ENCODE results near the gene PDE8B. TPM values are rescaled to one million over a fixed set of nuclear protein-coding genes. Genes with fewer than 3 reads are reported as not detected.

PDE8B gene
- total RNA-seq, 1 experiment from 2014 or later: 0.07 TPM

DNA sequence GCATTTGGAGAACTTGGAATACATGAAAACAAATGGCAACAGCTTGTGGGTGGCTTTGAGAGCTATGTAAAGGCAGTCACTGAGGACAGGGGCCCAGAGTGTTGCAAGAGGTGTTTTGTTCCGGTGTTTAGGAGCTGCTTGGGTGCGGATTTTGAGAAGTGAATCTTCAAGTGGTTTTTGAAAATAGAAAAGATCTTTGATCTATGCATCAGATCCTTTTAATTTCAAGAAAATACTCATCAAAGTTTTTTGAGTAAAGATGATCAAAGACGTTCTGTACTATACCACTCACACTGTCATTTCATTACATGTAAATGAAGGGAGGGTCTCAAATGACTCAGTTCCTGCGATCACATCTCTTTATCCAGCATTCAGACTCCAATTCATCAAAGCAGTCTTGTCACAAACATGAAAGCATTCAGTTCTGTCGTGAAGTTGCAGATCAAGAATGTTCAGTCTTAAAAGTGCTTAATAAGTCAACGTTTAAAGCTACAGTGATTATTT is 169.1 kb downstream of the PDE8B start:
- Histone ChIP-seq H2BK5ac (ENCODE audit: insufficient read length, low read length) (no peak overlapping the region), H3K4me1 (ENCODE audit: insufficient read depth, low read length) (no peaks in the 10 kb centered on the region; the same call in 1 of the 2 replicates), H2AFZ (ENCODE audit: low read length) (no peak overlapping the region), H2BK15ac (ENCODE audit: low read depth, low read length) (no peak overlapping the region), H4K8ac (replicated peaks; ENCODE audit: insufficient read length, low read depth, low read length) (no peak overlapping the region), H3K23me2 (ENCODE audit: insufficient read length, low read depth, low read length, poor library complexity, severe bottlenecking) (no peaks in the 10 kb centered on the region), H2BK12ac (ENCODE audit: insufficient read length, low read depth, low read length) (no peak overlapping the region), H3K79me2 (ENCODE audit: insufficient read depth, low read length) (no peaks in the 10 kb centered on the region), H3K27me3 (ENCODE audit: insufficient read depth, low read length) (no peaks in the 10 kb centered on the region), H2BK120ac (ENCODE audit: low read depth, low read length, poor library complexity, severe bottlenecking) (no peak overlapping the region), H4K91ac (ENCODE audit: insufficient read length, low read depth, low read length) (no peak overlapping the region), H3K9me3 (ENCODE audit: control insufficient read depth, low read depth, low read length) (no peaks in the 10 kb centered on the region), H3K79me1 (ENCODE audit: insufficient read depth, low read depth, low read length, poor library complexity, severe bottlenecking) (no peaks in the 10 kb centered on the region), H3T11ph (ENCODE audit: low read length) (no peak overlapping the region), H3K18ac (ENCODE audit: insufficient read length, low read depth, low read length) (no peak overlapping the region), H3K4ac (ENCODE audit: low read depth, low read length) (no peak overlapping the region), H3K23ac (ENCODE audit: insufficient read length, low read depth, low read length) (no peak overlapping the region), H3K56ac (ENCODE audit: insufficient read length, low read depth, low read length) (no peak overlapping the region), H4K20me1 (ENCODE audit: control insufficient read depth, insufficient read depth, insufficient read length) (no peaks in the 10 kb centered on the region), H3K4me2 (ENCODE audit: insufficient read depth, insufficient read length, low read length) (no peak overlapping the region), H3K14ac (ENCODE audit: insufficient read depth, low read length) (no peak overlapping the region), H3K27ac (ENCODE audit: insufficient read length, low read depth, low read length) (no peak overlapping the region), H3K9ac (ENCODE audit: extremely low read depth, insufficient read length, low read length) (no peak overlapping the region), H2AK5ac (ENCODE audit: insufficient read length, low read length) (no peak overlapping the region), H4K5ac (ENCODE audit: insufficient read length, low read depth, low read length) (no peak overlapping the region), H2BK20ac (ENCODE audit: low read depth, low read length, poor library complexity, severe bottlenecking) (no peak overlapping the region)
- Mint-ChIP-seq H3K36me3 (ENCODE audit: insufficient read depth in 1 of 3, low read depth in 3 of 3) (no peaks in the 10 kb centered on the region), H3K9me3 (no peaks in the 10 kb centered on the region), H3K4me1 (peaks cover 27 to 34% of the 10 kb centered on the region in 2 experiments), H3K4me3 (no peak overlapping the region), H3K27ac (no peak overlapping the region), H3K27me3 (ENCODE audit: low read depth) (peaks cover 1% of the 10 kb centered on the region)
- no CpG with 5 or more reads among the region's 6 CpGs for WGBS (ENCODE audit: extremely low coverage, insufficient read length, low lambda C conversion rate)
- DNase-seq: no peak
- TF ChIP-seq, protein P1, sequence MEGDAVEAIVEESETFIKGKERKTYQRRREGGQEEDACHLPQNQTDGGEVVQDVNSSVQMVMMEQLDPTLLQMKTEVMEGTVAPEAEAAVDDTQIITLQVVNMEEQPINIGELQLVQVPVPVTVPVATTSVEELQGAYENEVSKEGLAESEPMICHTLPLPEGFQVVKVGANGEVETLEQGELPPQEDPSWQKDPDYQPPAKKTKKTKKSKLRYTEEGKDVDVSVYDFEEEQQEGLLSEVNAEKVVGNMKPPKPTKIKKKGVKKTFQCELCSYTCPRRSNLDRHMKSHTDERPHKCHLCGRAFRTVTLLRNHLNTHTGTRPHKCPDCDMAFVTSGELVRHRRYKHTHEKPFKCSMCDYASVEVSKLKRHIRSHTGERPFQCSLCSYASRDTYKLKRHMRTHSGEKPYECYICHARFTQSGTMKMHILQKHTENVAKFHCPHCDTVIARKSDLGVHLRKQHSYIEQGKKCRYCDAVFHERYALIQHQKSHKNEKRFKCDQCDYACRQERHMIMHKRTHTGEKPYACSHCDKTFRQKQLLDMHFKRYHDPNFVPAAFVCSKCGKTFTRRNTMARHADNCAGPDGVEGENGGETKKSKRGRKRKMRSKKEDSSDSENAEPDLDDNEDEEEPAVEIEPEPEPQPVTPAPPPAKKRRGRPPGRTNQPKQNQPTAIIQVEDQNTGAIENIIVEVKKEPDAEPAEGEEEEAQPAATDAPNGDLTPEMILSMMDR (conservative IDR thresholded peaks at IDR 0.05): no peak
